NCI-H2196 (cell line): ENCODE results near the gene NPAT.
A peak's percentile ranks its signal among the peaks of the same experiment; 100 is the strongest.

Experiments
- DNase-seq: peaks from one replicate; lab custom pipeline; 2025; ENCODE audit not compliant: unreplicated experiment; lab: John Stamatoyannopoulos, UW

NPAT gene

DNA sequence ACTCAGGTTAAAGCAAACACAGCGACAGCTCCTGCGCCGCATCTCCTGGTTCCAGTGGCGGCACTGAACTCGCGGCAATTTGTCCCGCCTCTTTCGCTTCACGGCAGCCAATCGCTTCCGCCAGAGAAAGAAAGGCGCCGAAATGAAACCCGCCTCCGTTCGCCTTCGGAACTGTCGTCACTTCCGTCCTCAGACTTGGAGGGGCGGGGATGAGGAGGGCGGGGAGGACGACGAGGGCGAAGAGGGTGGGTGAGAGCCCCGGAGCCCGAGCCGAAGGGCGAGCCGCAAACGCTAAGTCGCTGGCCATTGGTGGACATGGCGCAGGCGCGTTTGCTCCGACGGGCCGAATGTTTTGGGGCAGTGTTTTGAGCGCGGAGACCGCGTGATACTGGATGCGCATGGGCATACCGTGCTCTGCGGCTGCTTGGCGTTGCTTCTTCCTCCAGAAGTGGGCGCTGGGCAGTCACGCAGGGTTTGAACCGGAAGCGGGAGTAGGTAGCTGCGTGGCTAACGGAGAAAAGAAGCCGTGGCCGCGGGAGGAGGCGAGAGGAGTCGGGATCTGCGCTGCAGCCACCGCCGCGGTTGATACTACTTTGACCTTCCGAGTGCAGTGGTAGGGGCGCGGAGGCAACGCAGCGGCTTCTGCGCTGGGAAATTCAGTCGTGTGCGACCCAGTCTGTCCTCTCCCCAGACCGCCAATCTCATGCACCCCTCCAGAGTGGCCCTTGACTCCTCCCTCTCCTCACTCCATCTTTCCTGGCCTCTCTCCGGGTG lies at the start of gene NPAT, which contains the start of gene ATM:
Gene NPAT, minus strand, starts transcription at position 65 of the 774 bp plus-strand sequence. CDS start 102 bp downstream, outside the sequence.
Gene ATM, plus strand, starts transcription at position 494 of the 774 bp plus-strand sequence. CDS start 4,558 bp downstream, outside the sequence.
- peak; percentile 99 for DNase-seq

GRCh38 chr11:108269583-108269982 lies 47.1 kb upstream of the NPAT start:
- DNase-seq = no peak

DNA sequence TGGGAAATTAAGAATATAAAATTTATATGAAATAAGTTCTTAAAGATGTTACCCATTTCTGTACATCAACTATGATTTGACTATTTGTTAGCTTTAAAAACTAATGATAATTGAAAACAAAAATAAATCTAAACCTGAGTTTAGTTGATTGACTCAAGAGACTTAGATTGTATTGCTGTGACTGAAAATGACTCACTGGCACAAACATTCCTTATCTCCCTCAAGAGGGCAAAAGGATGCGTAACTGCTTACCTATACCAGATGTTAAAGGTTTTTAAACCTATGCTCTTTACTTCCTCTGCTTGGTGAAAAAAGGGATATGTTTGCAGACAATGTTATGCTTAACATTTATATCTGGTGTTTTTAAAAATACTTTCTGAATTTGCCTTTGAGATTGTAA lies 30.7 kb upstream of the NPAT start:
- DNase-seq = no peak

DNA sequence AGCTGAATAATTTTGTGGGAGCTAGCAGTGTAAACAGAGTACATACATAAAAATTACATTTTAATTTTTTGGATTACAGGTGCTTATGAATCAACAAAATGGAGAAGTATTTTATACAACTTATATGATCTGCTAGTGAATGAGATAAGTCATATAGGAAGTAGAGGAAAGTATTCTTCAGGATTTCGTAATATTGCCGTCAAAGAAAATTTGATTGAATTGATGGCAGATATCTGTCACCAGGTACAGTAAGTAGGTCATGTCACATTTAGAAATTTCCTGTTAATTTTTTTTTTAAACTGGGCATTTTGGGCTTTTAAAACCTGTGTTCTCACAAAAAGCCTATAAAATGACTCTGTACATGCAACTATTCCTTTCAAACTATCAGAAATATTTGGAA lies 24.4 kb upstream of the NPAT start:
- no peak for DNase-seq

DNA sequence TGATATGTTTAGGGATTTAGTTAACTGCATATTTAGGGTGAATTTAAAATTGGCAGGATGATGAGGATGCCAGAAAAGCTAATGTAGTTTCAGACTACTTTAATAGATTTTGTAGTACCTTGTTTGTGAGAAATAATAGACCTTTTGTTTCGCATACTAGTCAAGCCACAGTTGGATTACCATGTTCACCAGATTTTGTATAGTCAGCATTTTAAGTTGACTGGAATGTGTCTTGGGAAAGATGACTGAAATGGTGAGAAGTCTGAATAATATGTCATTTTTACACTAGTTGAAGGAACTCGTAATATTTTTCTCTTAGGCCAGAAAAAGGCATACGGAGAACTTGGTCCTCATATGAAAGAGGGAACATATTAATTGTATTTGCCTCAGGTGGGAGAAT lies 23.9 kb upstream of the NPAT start:
- DNase-seq = no peak

GRCh38 chr11:108242422-108242821 lies 20.0 kb upstream of the NPAT start:
- DNase-seq = no peak

DNA sequence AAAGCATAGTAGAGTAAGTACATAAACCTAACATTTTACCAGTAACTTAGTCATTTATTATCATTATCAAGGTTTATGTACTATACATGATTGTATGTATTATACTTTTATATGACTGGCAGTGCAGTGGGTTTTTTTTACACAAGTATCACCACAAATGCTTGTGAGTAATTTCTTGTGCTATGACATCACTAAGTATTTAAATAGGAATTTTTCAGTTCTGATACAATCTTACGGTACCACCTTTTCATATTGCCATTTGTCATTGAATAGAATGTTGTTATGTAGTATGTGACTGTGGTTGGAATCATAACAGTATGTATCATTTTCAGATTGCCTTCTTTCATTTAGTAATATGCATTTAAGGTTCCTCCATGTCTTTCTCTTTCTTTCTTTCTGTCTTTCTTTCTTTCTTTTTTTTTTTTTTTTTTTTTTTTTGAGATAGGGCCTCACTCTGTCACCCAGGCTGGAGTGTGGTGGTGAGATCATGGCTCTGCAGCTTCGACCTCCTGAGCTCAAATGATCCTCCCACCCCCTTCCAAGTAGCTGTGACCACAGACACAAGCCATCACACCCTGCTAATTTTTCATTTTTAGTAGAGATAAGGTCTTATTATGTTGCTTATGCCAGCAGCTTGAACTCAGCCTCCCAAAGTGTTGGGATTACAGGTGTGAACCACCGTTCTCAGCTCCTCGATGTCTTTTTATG lies 19.0 kb upstream of the NPAT start:
- no peak for DNase-seq

DNA sequence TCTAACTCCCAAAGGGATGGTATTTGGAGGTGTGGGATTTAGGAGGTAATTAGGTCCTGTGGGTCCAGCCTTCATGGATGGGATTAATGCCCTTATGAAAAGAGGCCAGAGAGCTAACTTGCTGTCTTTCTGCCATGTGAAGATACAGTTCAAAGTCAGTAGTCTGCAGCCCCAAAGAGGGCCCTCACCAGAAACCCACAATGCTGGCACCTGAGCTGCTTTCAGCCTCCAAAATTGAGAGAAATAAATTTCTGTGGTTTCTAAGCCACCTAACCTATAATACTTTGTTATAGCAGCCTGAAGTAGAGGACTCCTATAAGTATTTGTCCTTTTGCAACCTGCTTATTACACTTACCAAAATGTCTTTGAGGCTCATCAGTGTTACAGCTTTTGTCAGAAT lies 16.6 kb upstream of the NPAT start:
- no peak for DNase-seq

- no peak for DNase-seq
These were observed 14.6 kb upstream of the NPAT start for GRCh38 chr11:108237058-108237481.

GRCh38 chr11:108235633-108236032 lies 13.2 kb upstream of the NPAT start:
- DNase-seq = no peak

DNA sequence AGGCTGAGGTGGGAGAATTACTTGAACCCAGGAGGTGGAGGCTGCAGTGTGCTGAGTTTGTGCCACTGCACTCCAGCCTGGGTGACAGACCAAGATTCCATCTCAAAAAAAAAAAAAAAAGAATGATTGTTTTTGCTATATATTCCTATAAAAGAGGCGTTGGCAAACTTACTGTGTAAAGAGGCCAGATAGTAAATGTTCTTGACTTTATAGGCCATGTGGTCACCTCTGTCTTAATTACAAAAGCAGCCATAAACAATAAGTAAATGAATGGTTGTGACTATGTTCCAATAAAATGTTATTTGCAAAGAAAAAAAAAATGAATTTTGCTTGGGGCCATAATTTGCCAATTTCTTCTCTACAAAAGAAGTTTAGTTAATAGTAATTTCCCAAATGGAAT lies 12.8 kb upstream of the NPAT start:
- no peak for DNase-seq

DNA sequence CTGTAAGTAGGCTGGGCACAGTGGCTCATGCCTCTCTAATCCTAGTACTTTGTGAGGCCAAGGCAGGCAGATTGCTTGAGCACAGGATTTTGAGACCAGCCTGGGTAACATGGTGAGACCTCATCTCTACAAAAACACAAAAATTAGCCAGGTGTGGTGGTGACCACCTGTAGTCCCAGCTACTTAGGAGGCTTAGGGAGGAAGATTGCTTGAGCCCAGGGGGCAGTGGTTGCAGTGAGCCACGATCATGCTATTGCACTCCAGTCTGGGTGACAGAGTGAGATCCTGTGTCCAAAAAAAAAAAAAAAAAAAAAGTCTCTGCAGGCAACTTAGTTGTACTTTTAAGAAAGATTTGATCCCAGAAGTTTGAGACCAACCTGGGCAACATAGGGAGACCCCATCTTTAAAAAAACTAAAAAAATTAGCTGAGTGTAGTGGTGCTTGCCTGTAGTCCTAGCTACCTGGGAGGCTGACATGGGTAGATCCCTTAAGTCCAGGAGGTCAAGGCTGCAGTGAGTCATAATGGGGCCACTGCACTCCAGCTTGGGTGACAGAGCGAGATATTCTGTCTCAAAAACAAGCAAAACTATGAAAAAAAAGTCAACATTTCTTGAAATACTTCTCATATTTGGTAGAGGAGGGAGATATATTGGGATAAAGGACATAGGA lies 11.0 kb upstream of the NPAT start:
- no peak for DNase-seq

DNA sequence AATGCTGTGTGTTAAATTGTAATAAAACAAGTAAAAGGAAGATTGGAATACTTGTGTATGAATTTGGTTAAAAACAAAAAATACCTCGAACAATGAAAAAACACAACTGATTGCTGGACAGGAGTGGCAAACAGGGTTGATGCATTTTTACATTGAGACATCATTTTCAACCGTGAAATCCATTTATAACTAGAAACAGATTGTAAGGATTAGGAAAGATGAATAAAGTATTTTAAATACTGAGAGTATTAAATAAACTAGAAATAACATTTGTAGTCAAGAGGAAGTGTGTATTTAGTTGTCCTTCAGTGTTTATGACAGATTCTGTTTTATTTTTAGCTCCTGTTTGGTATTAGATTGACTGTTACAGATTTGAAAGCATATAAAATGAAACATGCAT lies 5.8 kb upstream of the NPAT start:
- DNase-seq = no peak

- no peak for DNase-seq
These were observed 3.6 kb upstream of the NPAT start for GRCh38 chr11:108226036-108226435.

GRCh38 chr11:108224911-108225786 lies 2.7 kb upstream of the NPAT start:
- DNase-seq = no peak

DNA sequence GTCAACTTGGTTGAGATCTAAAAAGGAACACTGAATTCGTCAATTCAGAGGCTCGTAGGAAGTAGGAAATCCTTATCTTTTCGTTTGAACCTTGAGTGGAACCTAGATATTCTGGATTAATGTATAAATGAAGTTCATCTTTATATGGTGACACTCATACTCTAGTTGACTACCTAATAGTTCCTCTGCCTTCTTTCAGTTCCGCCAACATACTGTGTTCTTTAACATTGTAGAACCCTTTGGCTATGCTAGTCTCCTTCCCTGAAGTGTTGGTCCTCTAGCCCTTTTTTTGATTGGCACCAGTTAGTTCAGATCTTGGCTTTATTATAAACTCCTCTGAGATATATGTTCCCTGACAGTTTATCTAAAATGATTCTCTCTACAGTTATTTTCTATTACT lies 1.9 kb upstream of the NPAT start:
- no peak for DNase-seq

- no peak for DNase-seq
These were observed 1.1 kb upstream of the NPAT start for GRCh38 chr11:108223348-108224149.

DNA sequence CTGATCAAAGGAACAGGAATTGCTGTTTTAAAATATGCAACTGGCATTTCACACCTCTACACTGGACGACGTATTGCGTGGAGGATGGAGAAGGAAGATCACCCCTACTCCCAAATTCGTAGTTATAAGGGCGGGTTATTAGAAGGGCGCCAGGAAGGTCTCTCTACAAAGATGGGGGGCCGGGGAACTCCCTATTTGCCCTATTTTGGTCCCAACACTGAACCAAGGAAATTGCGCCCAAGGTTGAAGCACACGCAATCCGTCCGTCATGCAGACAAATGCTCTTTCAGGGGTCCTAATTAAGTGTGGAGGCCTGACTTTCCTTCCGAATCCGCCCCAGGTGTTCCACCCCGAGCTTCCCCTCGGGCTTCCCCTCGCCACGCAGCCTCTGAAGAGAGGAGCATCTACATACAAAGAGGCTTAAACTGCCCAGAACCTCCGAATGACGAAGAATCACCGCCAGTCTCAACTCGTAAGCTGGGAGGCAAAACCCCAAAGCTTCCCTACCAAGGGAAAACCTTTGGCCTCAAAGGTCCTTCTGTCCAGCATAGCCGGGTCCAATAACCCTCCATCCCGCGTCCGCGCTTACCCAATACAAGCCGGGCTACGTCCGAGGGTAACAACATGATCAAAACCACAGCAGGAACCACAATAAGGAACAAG lies 396 bp downstream of the NPAT start:
- DNase-seq = no peak

DNA sequence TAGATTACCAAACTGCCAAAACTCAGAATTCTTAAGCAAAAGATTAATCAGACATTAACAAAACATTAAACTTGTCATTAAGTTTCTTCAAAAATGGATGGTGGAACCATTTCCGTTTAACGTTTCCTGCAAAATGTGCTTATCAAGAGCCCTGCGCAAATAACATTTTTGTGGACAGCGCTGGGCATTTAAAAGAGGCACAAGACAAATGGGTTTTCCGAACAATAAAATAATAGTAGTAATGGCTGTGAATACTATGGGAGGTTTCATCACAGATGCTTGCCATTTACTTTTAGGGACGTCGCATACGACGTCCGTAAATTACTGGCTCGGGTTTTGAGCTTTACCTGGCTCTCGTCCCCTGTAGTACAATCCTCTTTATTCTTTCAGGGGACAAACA lies 1.1 kb downstream of the NPAT start:
- no peak for DNase-seq
